HepG2 (cell line): ENCODE results near the gene NHLH2. TPM values are rescaled to one million over a fixed set of nuclear protein-coding genes. Genes with fewer than 3 reads are reported as not detected.

Experiments
- ATAC-seq: fragments of 200-7000 bp; cut with Tn5 transposase; 3 replicates; pipeline ENCODE4 v1.9.1; 2020; ENCODE audit warnings: mild to moderate bottlenecking, moderate library complexity
- BruUV-seq: library from RNA; stranded (reverse); fragments of 400-500 nt; replicated peaks from 2 replicates; lab custom pipeline; 2021; lab: Mats Ljungman, UMichigan
- CTCF ChIA-PET: fragments of 300-600 bp; formaldehyde crosslinking; extraction: SDS; loops from one replicate; lab custom pipeline; 2021; ENCODE audit warnings: low total read pairs, inconsistent platforms, low intra/inter-chr PET ratio; lab: Yijun Ruan, JAX
- POLR2A ChIA-PET: fragments of 350-600 bp; sonication (Branson Sonifier 250); formaldehyde crosslinking; loops from one replicate; lab custom pipeline; 2020; ENCODE audit warnings: antibody characterized with exemption, inconsistent platforms; lab: Yijun Ruan, JAX
- DNase-seq: peaks from one replicate; pipeline ENCODE4 v3.0.0-alpha.2; 2015; ENCODE audit warnings: low spot score
- FAIRE-seq: peaks from 3 replicates; lab custom pipeline; 2011; peaks lifted over from hg19 to GRCh38; lab: Jason Lieb, UNC
- H2AFZ ChIP-seq: one replicate; pipeline ENCODE4 v1.6.1; 2011; ENCODE audit warnings: low read length, inconsistent platforms
- H3K27ac ChIP-seq: fragments of 300-600 bp; 3 replicates; pipeline ENCODE4 v1.8.0; 2011; ENCODE audit warnings: mixed run types, mild to moderate bottlenecking, mixed read lengths, low read length, inconsistent platforms; ENCODE audit not compliant: insufficient read depth; ENCODE audit errors: extremely low read length
- H3K27me3 ChIP-seq, 2 experiments: fragments of 200-600 bp in 1 of 2; 2 replicates in 1 of 2; 3 replicates in 1 of 2; pipeline versions ENCODE4 v1.6.0 to v1.8.0; 2011; ENCODE audit warnings: low read length in 2 of 2, mild to moderate bottlenecking in 2 of 2, moderate library complexity in 2 of 2, inconsistent platforms in 1 of 2; ENCODE audit not compliant: insufficient read depth in 2 of 2, control insufficient read depth in 1 of 2
- H3K36me3 ChIP-seq, 2 experiments: fragments of 200-600 bp in 1 of 2; replicated peaks in 1 of 2; 2 replicates in 1 of 2; 3 replicates in 1 of 2; pipeline versions ENCODE4 v1.5.1 to v1.8.0; 2011; ENCODE audit warnings: low read length in 2 of 2, inconsistent platforms in 1 of 2; ENCODE audit not compliant: insufficient read depth in 2 of 2, control insufficient read depth in 1 of 2
- H3K4me1 ChIP-seq: 2 replicates; pipeline ENCODE4 v1.5.1; 2012; ENCODE audit warnings: low read length, inconsistent platforms; ENCODE audit not compliant: insufficient read depth
- H3K4me2 ChIP-seq: 2 replicates; pipeline ENCODE4 v1.6.0; 2011; ENCODE audit warnings: low read depth, low read length, inconsistent platforms
- H3K4me3 ChIP-seq, 3 experiments: fragments of 200-600 bp in 1 of 3; sonication (generic), shearing (Covaris generic) in 1 of 3; replicated peaks in 1 of 3; 2 replicates each; pipeline ENCODE4 v1.5.1; 2011 to 2016; ENCODE audit warnings: low read length in 3 of 3, inconsistent platforms in 2 of 3, low read depth in 2 of 3, mild to moderate bottlenecking in 2 of 3, control low read depth in 1 of 3, mixed read lengths in 1 of 3; ENCODE audit not compliant: insufficient read depth in 1 of 3
- H3K79me2 ChIP-seq: one replicate; pipeline ENCODE4 v1.6.1; 2011; ENCODE audit warnings: low read length, inconsistent platforms; ENCODE audit not compliant: insufficient read depth
- H3K9ac ChIP-seq: 2 replicates; pipeline ENCODE4 v1.6.0; 2011; ENCODE audit warnings: mild to moderate bottlenecking, low read depth, low read length, inconsistent platforms; ENCODE audit not compliant: insufficient read depth
- H3K9me3 ChIP-seq: 2 replicates; pipeline ENCODE4 v1.5.1; 2012; ENCODE audit warnings: mild to moderate bottlenecking, low read length
- H4K20me1 ChIP-seq: 2 replicates; pipeline ENCODE4 v1.6.0; 2011; ENCODE audit warnings: inconsistent platforms, mild to moderate bottlenecking, low read length, moderate library complexity; ENCODE audit not compliant: insufficient read depth
- ARID2 ChIP-seq: sonication (generic); formaldehyde crosslinking; IDR thresholded peaks from 2 replicates; pipeline ENCODE4 v1.8.1; 2022; ENCODE audit warnings: mild to moderate bottlenecking, missing genetic modification reagents, borderline replicate concordance
- KDM3A ChIP-seq: IDR thresholded peaks from 2 replicates; pipeline ENCODE4 v1.6.1; 2018; ENCODE audit warnings: low read depth, missing compliant biosample characterization
- PHF8 ChIP-seq: sonication (generic); formaldehyde crosslinking; IDR thresholded peaks from 2 replicates; pipeline ENCODE4 v1.5.0; 2020; ENCODE audit warnings: missing genetic modification reagents
- WIZ ChIP-seq: sonication (generic); formaldehyde crosslinking; IDR thresholded peaks from 2 replicates; pipeline ENCODE4 v1.5.1; 2020; ENCODE audit warnings: mild to moderate bottlenecking, missing genetic modification reagents
- ZNF30 ChIP-seq: sonication (generic); formaldehyde crosslinking; IDR thresholded peaks from 2 replicates; pipeline ENCODE4 v1.5.0; 2020; ENCODE audit warnings: mild to moderate bottlenecking, missing genetic modification reagents
- ZNF329 ChIP-seq: sonication (generic); formaldehyde crosslinking; IDR thresholded peaks from 2 replicates; pipeline ENCODE4 v1.9.0; 2021; ENCODE audit warnings: low read depth, mild to moderate bottlenecking, missing genetic modification reagents
- ZNF552 ChIP-seq: sonication (generic); formaldehyde crosslinking; IDR thresholded peaks from 2 replicates; pipeline ENCODE4 v1.9.0; 2022; ENCODE audit warnings: missing genetic modification reagents, mild to moderate bottlenecking, borderline replicate concordance
- ZNF629 ChIP-seq: sonication (generic); formaldehyde crosslinking; conservative IDR thresholded peaks from 2 replicates; pipeline ENCODE4 v1.5.0; 2020; ENCODE audit warnings: missing genetic modification reagents
- WGBS: methylation state at CpG from one replicate; pipeline ENCODE4 v1.1.6; 2017; ENCODE audit warnings: low lambda C conversion rate; 5-methylcytosine and 5-hydroxymethylcytosine counted together
- in situ Hi-C: cut with HindIII; loops from 2 replicates; pipeline ENCODE4 v1.10.0; 2017; ENCODE audit warnings: low pct_unique_long_range_greater_than_20kb; ENCODE audit not compliant: extremely low pct_ligation_motif_present
- intact Hi-C: fragments of 100-400 bp; cut with micrococcal nuclease; formaldehyde crosslinking; loops from one replicate; pipeline ENCODE4 v1.10.0; 2022; ENCODE audit not compliant: unreplicated experiment
- polyA plus RNA-seq, 8 experiments: library from polyadenylated mRNA; depleted of rRNA in 3 of 8; stranded (reverse) in 7 of 8; unstranded in 1 of 8; fragments of >200 nt; fragmentation: Illumina TruSeq in 4 of 8; extraction: Trizol in 4 of 8; gene quantifications; 2 replicates each; pipeline versions ENCODE4 v1.2.1 to v1.2.3, GENCODE V29; 2011 to 2016; ENCODE audit warnings: low read depth in 4 of 8, missing spikeins in 1 of 8, mixed read lengths in 1 of 8; ENCODE audit not compliant: insufficient read depth in 1 of 8
- total RNA-seq, 5 experiments: library from RNA; depleted of rRNA; stranded (reverse); fragments of >200 nt; fragmentation: Illumina TruSeq; extraction: Trizol; gene quantifications; 2 replicates each; pipeline ENCODE4 v1.2.3, GENCODE V29; 2016; ENCODE audit warnings: low read depth in 1 of 5
- TF ChIP-seq, protein P1 (sequence below): sonication (generic); formaldehyde crosslinking; IDR thresholded peaks from 2 replicates; pipeline ENCODE4 v1.4.0; 2020; ENCODE audit warnings: missing genetic modification reagents, borderline replicate concordance
- TF ChIP-seq, protein P2 (sequence below): sonication (generic); formaldehyde crosslinking; IDR thresholded peaks from 2 replicates; pipeline ENCODE4 v1.8.0; 2022; ENCODE audit warnings: mild to moderate bottlenecking, missing genetic modification reagents
- TF ChIP-seq, protein P3 (sequence below): sonication (generic); formaldehyde crosslinking; IDR thresholded peaks from 2 replicates; pipeline ENCODE4 v1.5.1; 2020; ENCODE audit warnings: missing genetic modification reagents, mild to moderate bottlenecking, borderline replicate concordance

Gene NHLH2
- total and polyA plus RNA-seq, 2 of the 13 experiments (the other 11 are each of a cell fraction or from before 2014, with no cell fraction given): not detected

DNA sequence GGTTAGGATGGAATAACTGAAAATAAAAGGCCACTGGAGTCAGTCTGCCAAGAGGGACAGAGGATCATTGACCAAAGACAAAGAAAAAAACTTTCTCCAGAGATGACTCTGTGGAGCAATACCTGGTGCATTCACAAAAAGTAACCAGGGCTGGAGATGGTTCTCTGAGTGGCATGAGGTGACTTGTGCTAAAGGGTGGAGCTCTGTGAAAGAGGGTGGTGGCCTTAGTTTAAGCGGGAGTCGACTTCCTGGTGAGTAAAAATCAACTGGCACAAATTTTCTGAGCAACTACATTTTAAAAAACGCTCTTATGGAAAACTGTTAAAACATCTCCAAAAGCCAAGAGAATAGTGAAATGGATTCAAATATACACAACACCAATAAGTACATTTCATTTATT, 10.0 kb downstream of the NHLH2 start (continued):
- TF ChIP-seq, protein P1, sequence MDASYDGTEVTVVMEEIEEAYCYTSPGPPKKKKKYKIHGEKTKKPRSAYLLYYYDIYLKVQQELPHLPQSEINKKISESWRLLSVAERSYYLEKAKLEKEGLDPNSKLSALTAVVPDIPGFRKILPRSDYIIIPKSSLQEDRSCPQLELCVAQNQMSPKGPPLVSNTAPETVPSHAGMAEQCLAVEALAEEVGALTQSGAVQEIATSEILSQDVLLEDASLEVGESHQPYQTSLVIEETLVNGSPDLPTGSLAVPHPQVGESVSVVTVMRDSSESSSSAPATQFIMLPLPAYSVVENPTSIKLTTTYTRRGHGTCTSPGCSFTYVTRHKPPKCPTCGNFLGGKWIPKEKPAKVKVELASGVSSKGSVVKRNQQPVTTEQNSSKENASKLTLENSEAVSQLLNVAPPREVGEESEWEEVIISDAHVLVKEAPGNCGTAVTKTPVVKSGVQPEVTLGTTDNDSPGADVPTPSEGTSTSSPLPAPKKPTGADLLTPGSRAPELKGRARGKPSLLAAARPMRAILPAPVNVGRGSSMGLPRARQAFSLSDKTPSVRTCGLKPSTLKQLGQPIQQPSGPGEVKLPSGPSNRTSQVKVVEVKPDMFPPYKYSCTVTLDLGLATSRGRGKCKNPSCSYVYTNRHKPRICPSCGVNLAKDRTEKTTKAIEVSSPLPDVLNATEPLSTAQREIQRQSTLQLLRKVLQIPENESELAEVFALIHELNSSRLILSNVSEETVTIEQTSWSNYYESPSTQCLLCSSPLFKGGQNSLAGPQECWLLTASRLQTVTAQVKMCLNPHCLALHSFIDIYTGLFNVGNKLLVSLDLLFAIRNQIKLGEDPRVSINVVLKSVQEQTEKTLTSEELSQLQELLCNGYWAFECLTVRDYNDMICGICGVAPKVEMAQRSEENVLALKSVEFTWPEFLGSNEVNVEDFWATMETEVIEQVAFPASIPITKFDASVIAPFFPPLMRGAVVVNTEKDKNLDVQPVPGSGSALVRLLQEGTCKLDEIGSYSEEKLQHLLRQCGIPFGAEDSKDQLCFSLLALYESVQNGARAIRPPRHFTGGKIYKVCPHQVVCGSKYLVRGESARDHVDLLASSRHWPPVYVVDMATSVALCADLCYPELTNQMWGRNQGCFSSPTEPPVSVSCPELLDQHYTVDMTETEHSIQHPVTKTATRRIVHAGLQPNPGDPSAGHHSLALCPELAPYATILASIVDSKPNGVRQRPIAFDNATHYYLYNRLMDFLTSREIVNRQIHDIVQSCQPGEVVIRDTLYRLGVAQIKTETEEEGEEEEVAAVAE (CRISPR knock-in tag): no peak
- no peak for TF ChIP-seq ZNF552 (CRISPR knock-in tag)

DNA sequence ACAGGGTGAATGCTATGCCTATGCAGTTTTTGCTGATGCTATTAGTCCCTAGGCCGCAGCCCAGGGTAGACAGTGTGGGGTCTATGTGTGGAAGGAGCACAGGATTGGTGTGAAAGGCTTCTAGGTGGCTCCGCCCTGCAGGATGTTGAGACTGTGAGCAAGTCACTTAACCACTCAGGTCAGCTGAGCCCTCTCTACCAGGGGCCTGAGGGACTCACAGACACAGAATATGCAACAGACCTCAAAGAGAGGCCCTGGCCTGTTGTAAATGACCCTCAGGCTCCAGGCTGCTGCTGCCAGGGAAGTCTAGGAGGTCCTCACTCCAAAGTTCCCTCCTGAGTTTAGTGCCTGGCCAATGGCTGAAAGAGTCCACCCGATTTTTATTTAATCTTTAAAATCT, 11.0 kb downstream of the NHLH2 start:
- Histone ChIP-seq H3K4me3 (no peak overlapping the region), H3K27me3 (peaks cover 1 to 29% of the 10 kb centered on the region in 2 experiments; a peak in 2 of 5 replicates), H3K36me3 (no peaks in the 10 kb centered on the region), H3K79me2 (no peaks in the 10 kb centered on the region), H4K20me1 (no peaks in the 10 kb centered on the region), H2AFZ (no peak overlapping the region), H3K4me1 (0 out of 2 replicates have a peak, but pooled peaks cover 7% of the 10 kb centered on the region), H3K27ac (no peak overlapping the region), H3K4me2 (no peak overlapping the region), H3K9ac (no peak overlapping the region), H3K9me3 (no peaks in the 10 kb centered on the region)
- ATAC-seq (peak; percentile 25; the same call in 1 of the 3 replicates), DNase-seq (no peak), FAIRE-seq (no peak)
- in situ Hi-C loops: no loop called here
- WGBS: 65% methylated on average over 2 of the region's 3 CpGs
- no TSS peak for BruUV-seq
- intact Hi-C loops: no loop called here
- ChIA-PET CTCF (no interaction called here), POLR2A (no interaction called here)
- TF ChIP-seq, protein P2, sequence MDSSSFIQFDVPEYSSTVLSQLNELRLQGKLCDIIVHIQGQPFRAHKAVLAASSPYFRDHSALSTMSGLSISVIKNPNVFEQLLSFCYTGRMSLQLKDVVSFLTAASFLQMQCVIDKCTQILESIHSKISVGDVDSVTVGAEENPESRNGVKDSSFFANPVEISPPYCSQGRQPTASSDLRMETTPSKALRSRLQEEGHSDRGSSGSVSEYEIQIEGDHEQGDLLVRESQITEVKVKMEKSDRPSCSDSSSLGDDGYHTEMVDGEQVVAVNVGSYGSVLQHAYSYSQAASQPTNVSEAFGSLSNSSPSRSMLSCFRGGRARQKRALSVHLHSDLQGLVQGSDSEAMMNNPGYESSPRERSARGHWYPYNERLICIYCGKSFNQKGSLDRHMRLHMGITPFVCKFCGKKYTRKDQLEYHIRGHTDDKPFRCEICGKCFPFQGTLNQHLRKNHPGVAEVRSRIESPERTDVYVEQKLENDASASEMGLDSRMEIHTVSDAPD: no peak
- TF ChIP-seq, protein P3, sequence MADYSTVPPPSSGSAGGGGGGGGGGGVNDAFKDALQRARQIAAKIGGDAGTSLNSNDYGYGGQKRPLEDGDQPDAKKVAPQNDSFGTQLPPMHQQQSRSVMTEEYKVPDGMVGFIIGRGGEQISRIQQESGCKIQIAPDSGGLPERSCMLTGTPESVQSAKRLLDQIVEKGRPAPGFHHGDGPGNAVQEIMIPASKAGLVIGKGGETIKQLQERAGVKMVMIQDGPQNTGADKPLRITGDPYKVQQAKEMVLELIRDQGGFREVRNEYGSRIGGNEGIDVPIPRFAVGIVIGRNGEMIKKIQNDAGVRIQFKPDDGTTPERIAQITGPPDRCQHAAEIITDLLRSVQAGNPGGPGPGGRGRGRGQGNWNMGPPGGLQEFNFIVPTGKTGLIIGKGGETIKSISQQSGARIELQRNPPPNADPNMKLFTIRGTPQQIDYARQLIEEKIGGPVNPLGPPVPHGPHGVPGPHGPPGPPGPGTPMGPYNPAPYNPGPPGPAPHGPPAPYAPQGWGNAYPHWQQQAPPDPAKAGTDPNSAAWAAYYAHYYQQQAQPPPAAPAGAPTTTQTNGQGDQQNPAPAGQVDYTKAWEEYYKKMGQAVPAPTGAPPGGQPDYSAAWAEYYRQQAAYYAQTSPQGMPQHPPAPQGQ (CRISPR knock-in tag): no peak
- TF ChIP-seq ZNF30 (CRISPR knock-in tag) (no peak), KDM3A (CRISPR knock-in tag) (no peak), ZNF329 (CRISPR knock-in tag) (no peak), PHF8 (CRISPR knock-in tag) (no peak), WIZ (no peak), ZNF629 (CRISPR knock-in tag) (no peak), ARID2 (CRISPR knock-in tag) (no peak)
